ENCODE results near the gene ZNF579. TPM values are rescaled to one million over a fixed set of nuclear protein-coding genes. Genes with fewer than 3 reads are reported as not detected.
A peak's percentile ranks its signal among the peaks of the same experiment; 100 is the strongest.

ZNF579 gene
- total RNA-seq, 1 donor from 2014 or later = 29.1 TPM

DNA sequence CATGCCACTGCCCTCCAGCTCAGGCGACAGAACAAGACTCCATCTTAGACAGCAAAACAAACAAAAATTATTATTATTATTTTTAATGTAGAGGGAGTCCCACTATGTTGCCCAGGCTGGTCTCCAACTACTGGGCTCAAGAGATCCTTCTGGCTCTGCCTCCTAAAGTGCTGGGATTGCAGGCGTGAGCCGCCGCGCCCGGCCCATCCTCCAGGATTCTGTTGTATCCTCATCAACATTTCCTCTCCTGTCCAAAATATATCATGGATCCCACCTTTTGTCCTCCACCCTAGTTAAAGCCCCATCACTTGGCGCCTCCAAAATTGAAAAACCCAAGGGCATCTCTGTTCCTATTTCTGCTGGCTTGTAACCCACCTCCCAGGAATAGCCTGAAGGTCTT is 42.5 kb upstream of the ZNF579 start:
- peak overlapping the region; percentile 92 for H3K4me3 Mint-ChIP-seq
- no peak overlapping the region for H3K27ac Mint-ChIP-seq (ENCODE audit: unreplicated experiment)
- H3K4me1 Mint-ChIP-seq = peaks cover 20% of the 10 kb centered on the region
- H3K36me3 Mint-ChIP-seq (ENCODE audit: low read depth) = peaks cover 11% of the 10 kb centered on the region
- H3K27me3 Mint-ChIP-seq (ENCODE audit: low read depth) = peaks cover 5% of the 10 kb centered on the region
- peaks cover 3% of the 10 kb centered on the region for H3K9me3 Mint-ChIP-seq
- DNase-seq (ENCODE audit: low read depth, low spot score) = no peak
- TF ChIP-seq, protein P1, sequence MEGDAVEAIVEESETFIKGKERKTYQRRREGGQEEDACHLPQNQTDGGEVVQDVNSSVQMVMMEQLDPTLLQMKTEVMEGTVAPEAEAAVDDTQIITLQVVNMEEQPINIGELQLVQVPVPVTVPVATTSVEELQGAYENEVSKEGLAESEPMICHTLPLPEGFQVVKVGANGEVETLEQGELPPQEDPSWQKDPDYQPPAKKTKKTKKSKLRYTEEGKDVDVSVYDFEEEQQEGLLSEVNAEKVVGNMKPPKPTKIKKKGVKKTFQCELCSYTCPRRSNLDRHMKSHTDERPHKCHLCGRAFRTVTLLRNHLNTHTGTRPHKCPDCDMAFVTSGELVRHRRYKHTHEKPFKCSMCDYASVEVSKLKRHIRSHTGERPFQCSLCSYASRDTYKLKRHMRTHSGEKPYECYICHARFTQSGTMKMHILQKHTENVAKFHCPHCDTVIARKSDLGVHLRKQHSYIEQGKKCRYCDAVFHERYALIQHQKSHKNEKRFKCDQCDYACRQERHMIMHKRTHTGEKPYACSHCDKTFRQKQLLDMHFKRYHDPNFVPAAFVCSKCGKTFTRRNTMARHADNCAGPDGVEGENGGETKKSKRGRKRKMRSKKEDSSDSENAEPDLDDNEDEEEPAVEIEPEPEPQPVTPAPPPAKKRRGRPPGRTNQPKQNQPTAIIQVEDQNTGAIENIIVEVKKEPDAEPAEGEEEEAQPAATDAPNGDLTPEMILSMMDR (conservative IDR thresholded peaks at IDR 0.05) = no peak

DNA sequence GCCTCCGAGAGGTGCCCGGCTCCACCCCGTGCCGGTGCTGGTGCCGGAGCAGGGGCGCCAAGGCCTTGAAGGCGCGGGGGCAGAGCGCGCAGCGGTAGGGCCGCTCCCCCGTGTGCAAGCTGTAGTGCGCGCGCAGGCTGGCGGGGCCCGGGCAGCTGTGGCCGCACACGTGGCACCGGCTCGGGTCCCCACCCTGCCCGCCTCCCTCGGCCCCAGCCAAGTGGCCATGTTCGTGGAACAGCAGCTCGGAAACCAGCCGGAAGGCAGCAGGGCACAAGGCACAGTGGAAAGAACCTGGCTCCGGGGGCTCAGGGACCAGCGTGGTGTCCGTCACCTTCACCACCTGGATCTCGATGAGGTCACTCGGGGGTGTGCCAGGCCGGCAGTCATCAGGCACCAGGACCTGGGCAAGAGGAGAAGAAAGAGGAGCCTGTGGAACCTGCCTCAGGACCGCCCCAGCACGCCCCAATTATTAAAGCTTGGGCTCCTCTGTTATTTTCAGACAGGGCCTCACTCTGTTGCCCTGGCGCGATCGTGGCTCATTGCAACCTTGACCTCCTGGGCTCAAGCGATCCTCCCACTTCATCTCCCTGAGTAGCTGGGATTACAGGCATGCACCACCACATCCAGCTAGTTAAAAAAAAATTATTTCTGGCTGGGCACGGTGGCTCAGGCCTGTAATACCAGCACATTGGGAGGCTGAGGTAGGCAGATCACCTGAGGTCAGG is 41.8 kb upstream of the ZNF579 start:
- H3K9me3 Mint-ChIP-seq = peaks cover 3% of the 10 kb centered on the region
- peaks cover 13% of the 10 kb centered on the region for H3K36me3 Mint-ChIP-seq (ENCODE audit: low read depth)

DNA sequence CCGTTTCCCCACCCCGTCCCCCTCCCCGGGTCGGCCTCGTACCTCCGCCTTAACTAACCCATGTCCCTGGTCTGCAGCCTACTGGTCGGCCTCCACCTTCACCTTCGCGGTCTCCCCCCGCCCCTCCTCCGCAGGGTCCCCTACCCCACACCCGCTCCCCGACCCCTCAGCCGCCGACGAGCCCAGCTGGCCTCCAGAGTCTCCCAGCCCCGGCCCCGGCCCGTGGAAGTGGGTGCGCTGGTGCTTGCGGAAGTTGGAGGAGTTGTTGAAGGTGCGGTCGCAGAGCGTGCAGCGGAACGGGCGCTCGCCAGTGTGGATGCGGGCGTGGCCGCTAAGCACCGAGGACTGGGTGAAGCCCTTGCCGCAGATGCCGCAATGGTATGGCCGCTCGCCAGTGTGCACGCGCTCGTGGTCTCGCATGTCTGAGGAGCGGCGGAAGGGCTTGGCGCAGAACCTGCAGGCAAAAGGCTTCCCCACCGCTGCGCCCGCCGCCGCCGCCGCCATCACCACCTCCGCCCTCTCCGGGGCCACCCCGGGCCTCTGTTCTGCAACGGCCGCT is 41.1 kb upstream of the ZNF579 start:
- H3K4me3 Mint-ChIP-seq = no peak overlapping the region
- peaks cover 3% of the 10 kb centered on the region for H3K9me3 Mint-ChIP-seq
- peaks cover 24% of the 10 kb centered on the region for H3K4me1 Mint-ChIP-seq
- peaks cover 5% of the 10 kb centered on the region for H3K27me3 Mint-ChIP-seq (ENCODE audit: low read depth)
- H3K36me3 Mint-ChIP-seq (ENCODE audit: low read depth) = peaks cover 16% of the 10 kb centered on the region
- no peak for DNase-seq (ENCODE audit: low read depth, low spot score)
- no peak overlapping the region for H3K27ac Mint-ChIP-seq (ENCODE audit: unreplicated experiment)
- TF ChIP-seq, protein P1 (conservative IDR thresholded peaks at IDR 0.05) = no peak

More for the DNA sequence above, 41.8 kb upstream of the ZNF579 start:
- TF ChIP-seq, protein P1 (conservative IDR thresholded peaks at IDR 0.05) = no peak
- peaks cover 5% of the 10 kb centered on the region for H3K27me3 Mint-ChIP-seq (ENCODE audit: low read depth)
- H3K4me1 Mint-ChIP-seq = peaks cover 22% of the 10 kb centered on the region
- H3K27ac Mint-ChIP-seq (ENCODE audit: unreplicated experiment) = no peak overlapping the region
- no peak overlapping the region for H3K4me3 Mint-ChIP-seq
- DNase-seq (ENCODE audit: low read depth, low spot score) = no peak

DNA sequence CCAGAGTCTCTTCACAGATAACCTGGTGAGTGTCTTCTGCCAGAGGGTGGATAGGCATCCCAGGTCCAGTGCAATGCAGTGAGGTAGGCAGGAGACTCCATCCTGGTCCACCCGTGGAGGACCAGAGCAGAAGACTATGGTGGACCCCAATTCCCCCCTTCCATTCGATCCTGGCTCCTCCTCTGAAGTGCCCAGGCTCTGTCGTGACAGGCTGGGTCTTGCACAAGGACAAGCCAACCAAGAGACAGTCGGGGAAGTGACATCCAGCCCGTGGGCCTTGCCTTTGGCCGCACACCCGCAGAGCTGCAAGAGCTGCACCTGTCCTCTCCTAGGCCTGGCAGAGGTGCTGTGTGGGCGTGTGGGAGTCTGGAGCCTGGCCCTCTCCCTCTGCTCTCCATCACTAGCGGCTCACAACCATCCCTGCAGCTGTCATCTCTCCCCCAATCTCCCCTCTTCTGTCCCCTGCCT is 40.6 kb upstream of the ZNF579 start:
- Mint-ChIP-seq H3K9me3 (peaks cover 3% of the 10 kb centered on the region), H3K27me3 (ENCODE audit: low read depth) (peaks cover 5% of the 10 kb centered on the region), H3K4me3 (no peak overlapping the region), H3K36me3 (ENCODE audit: low read depth) (peaks cover 18% of the 10 kb centered on the region), H3K27ac (ENCODE audit: unreplicated experiment) (no peak overlapping the region), H3K4me1 (peaks cover 24% of the 10 kb centered on the region)
- TF ChIP-seq, protein P1 (conservative IDR thresholded peaks at IDR 0.05) = no peak
- DNase-seq (ENCODE audit: low read depth, low spot score) = no peak

DNA sequence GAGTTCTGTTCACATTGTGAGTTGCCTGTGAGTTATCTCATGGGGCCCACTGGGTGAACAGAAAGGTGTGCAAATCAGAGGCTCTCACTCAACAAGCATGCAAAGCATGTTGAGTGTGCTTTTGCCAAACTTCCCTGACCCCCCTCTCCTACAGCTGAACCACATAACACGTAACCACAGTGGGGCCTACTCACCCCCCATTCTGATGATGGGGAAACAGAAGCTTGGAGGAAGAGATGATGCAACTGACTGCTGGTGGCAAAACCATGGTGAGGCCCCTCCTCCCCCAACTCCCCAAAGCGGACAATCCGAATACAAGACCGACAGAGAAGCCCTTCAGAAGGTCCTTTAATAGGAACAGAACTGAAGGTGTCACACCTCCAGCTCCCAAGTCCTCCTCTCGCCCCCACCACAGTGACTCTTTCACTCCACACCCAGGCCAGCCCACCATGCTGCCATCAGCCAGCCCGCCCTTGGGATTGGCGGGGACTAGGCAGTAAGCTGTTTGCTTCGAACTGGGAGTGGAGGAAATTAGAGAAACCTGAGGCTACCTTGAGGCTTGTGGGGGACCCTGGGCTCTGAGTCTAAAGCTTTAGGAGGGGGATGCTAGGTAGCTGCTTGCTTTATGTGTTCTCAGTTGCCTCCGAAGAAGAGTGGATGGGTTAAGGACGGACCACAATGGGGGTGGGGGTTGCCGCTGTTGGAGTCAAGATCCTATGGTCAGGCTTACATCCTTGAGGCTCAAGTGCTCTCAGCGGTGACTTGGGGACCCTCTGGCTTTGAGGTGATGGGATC is 40.0 kb upstream of the ZNF579 start:
- Mint-ChIP-seq H3K4me1 (peaks cover 24% of the 10 kb centered on the region), H3K9me3 (peaks cover 3% of the 10 kb centered on the region), H3K27ac (ENCODE audit: unreplicated experiment) (no peak overlapping the region), H3K4me3 (peak overlapping the region; percentile 39), H3K36me3 (ENCODE audit: low read depth) (peaks cover 18% of the 10 kb centered on the region), H3K27me3 (ENCODE audit: low read depth) (peaks cover 5% of the 10 kb centered on the region)
- DNase-seq (ENCODE audit: low read depth, low spot score) = no peak
- TF ChIP-seq, protein P1 (conservative IDR thresholded peaks at IDR 0.05) = no peak

Measured in neural crest cell (in vitro differentiated cells).